CD4-positive, alpha-beta T cell treated with Interleukin-17A for 1 hour (primary cell): ENCODE results near the gene CST9.
"Not testable (repeated sequence)": the region's sequence is repeated elsewhere in the genome, so short reads cannot be mapped to it uniquely, and the experiment has no call there.

ENCODE experiments used
- DNase-seq: peaks from one replicate; pipeline ENCODE4 v3.0.0-alpha.2; 2020

The CST9 gene

GRCh38 chr20:23585808-23586734 lies 19.6 kb downstream of the CST9 start:
- DNase-seq: no peak

- no peak for DNase-seq
Measured at GRCh38 chr20:23585449-23585807, 20.3 kb downstream of the CST9 start.

GRCh38 chr20:23584434-23585199 lies 21.1 kb downstream of the CST9 start:
- DNase-seq: no peak

- no peak for DNase-seq
Measured at GRCh38 chr20:23583526-23583925, 22.2 kb downstream of the CST9 start.

GRCh38 chr20:23582293-23582692 lies 23.4 kb downstream of the CST9 start:
- no peak for DNase-seq

GRCh38 chr20:23581833-23582232 lies 23.9 kb downstream of the CST9 start:
- DNase-seq: not testable (repeated sequence)

- no peak for DNase-seq
Measured at GRCh38 chr20:23574977-23575376, 30.7 kb downstream of the CST9 start.

- DNase-seq: no peak
Measured at GRCh38 chr20:23570178-23570760, 35.4 kb downstream of the CST9 start.

- DNase-seq: no peak
Measured at GRCh38 chr20:23569570-23569969, 36.1 kb downstream of the CST9 start.

GRCh38 chr20:23568971-23569330 lies 36.8 kb downstream of the CST9 start:
- DNase-seq: no peak

- no peak for DNase-seq
Measured at GRCh38 chr20:23568320-23568970, 37.3 kb downstream of the CST9 start, which contains the start of gene CST9L. TSS of gene CST9L (minus strand) at chr20:23568484. CDS start at chr20:23568450, 34 bp downstream.

- DNase-seq: no peak
Measured at GRCh38 chr20:23566199-23566932, 39.4 kb downstream of the CST9 start.

- no peak for DNase-seq
Measured at GRCh38 chr20:23565503-23566045, 40.1 kb downstream of the CST9 start.

- DNase-seq: no peak
Measured at GRCh38 chr20:23564927-23565326, 40.8 kb downstream of the CST9 start.

GRCh38 chr20:23562721-23563342 lies 42.9 kb downstream of the CST9 start:
- no peak for DNase-seq

- no peak for DNase-seq
Measured at GRCh38 chr20:23554401-23554800, 51.3 kb downstream of the CST9 start.
